GM18861 (cell line): ENCODE measurements around the gene CPZ.
"Not testable (repeated sequence)": the region's sequence is repeated elsewhere in the genome, so short reads cannot be mapped to it uniquely, and the experiment has no call there.

Source experiments
- ATAC-seq: cut with Tn5 transposase; IDR thresholded peaks from one replicate; pipeline ENCODE4 v1.9.1; 2021; ENCODE audit not compliant: unreplicated experiment

CPZ gene

DNA sequence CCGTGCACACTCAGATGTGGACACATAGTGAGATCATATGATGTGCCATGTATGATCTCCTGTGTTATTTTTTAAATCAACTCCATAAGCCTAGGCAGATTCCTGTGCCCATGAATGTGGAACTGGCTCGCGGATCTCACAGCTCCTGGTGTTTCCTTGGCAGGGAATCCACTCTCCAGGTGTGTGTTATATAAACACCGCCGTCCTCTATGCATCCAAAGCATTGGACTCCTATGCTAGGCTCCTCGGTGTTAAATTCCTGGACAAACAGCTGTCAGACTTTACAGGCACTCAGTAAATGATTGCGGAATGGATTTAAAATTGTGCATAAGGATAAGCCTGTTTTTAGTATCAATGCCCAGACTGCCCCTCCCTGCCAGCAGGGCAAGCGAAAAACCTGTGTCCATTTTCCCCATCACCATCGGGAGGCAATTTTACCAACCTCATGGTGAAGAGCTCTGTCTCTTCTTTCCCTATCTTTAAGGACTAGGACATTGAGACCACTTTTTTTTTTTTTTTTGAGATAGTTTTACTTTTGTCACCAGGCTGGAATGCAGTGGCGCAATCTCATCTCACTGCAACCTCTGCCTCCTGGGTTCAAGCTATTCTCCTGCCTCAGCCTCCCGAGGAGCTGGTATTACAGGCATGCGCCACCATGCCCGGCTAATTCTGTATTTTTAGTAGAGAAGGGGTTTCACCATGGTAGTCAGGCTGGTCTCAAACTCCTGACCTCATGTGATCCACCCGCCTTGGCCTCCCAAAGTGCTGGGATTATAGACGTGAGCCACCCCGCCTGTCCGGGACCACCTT, 36.0 kb upstream of the CPZ start:
- ATAC-seq, result no peak

DNA sequence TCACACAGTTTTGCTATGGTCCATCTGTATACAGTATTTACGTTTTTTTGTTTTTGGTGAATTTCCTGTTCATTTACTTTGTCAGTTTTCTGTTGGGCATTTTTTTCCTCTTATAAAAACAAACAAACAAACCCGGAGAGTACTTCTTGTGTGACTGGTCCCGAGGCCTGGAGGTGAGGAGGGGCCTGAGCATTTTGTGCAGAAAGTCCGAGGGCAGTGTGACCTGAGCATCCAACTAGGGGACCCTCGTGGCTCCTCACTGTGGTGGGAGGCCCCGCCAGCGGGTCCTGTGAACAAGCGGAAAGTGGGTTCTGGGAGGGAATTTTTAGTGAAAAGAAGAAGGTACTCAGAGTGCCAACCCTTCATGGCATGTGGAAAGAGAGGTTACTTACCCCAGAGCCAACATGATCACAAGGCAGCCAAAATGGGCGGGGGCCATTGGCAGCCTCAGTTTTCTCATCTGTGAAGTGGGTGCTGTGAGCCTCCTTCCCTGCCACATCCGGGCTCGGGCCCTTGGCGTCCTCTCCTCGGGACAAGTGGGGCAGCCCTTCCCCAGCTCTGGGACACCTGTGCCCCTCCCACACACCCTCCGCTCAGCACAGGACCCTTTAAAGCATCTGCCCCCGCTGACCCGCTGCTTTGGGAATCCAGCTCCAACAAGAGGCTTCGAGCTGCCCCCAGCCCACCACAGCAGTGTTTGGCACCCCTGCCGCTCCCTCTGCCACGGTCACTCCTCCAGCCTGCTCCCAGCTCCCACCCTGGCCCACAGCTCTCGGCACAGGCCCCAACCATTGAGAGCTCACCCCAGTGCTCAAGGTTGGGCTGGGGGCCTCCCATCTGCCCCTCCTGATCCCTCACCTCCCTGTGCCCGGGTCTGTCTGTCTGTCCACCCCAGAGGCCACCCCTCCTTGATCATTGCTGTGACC, 35.2 kb upstream of the CPZ start:
- ATAC-seq, result no peak

GRCh38 chr4:8558080-8558960, 34.2 kb upstream of the CPZ start:
- ATAC-seq, result no peak

GRCh38 chr4:8559011-8559410, 33.6 kb upstream of the CPZ start:
- ATAC-seq, result no peak

DNA sequence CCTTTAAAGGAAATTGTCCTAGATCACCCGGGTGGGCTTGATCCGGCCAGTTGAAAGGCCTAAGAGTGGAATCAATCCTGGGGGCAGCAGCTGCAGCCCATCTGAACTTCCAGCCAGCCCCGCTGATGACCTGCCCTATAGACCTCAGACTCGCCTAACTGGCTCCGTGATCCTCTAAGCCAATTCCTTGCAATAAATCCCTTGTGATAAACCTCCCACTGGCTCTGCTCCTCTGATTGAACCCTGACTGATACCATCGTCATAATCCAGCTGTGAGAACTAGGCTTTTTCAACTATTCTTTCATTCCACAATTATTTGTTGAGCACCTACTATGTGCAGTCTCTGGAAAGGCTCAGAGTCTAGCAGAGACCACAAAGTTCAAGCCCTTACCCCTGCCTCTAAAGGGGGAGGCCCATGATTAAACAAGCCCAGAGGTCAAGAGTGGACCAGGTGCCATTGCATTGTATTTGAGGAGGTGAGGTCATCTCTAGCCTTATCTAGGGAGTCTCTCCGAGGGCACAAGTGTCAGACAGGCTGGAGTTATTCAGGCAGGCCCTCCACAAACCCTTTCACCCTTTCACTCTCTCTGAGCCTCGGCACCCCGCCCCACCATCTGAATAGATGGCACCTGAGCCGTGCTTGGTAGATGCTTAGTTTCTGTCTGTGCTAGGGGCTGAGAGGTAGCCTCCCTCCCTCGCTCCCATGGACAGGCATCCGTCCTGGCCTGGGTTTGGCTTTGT, 32.9 kb upstream of the CPZ start:
- ATAC-seq, result no peak

GRCh38 chr4:8560265-8561047, 32.1 kb upstream of the CPZ start:
- ATAC-seq, result no peak

GRCh38 chr4:8564595-8564994, 28.0 kb upstream of the CPZ start:
- ATAC-seq, result no peak

DNA sequence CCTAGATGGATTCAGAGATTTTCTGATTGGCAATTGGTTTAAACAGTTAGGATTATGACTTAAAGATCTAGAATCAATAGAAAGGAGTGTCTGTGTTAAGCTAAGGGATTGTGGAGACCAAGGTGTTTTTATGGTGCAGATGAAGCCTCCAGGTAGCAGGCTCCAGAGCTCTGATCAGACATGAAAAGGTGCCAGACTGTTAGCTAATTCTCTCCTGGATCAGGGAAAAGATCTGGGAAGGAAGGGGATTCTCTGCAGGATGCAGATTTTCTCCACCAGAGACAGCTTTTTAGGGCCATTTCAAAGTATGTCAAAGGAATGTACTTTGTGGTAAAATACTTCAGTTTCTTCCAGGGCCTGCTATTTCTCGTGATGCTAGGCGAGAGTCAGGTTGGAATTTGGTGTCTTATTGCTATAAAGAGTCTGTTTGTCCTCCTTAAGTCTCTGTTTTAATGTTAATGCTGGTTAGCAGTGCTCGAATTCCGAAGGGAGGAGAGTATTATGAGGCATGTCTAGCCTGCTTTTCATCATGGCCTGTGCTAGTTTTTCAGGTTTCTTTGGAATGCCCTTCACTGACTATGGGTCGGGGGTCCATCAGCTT, 24.4 kb upstream of the CPZ start:
- no peak for ATAC-seq

DNA sequence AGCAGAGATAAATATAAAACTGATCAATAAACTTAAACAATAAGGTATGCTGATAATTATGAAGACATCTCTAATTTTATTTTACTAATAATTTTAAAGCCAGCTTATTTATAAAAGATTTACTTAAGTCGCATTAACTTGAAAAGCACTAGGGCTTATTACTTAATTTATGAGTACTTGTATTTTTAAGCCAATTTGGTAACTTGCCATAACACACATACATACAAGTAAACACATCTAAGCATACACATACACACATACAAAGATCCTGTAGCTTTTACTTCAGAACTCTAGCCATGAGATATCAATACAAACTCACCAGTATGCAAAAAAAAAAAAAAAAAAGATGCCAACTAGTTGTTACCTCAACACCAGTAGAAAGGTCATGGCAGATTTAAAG, 22.4 kb upstream of the CPZ start:
- ATAC-seq, result no peak

DNA sequence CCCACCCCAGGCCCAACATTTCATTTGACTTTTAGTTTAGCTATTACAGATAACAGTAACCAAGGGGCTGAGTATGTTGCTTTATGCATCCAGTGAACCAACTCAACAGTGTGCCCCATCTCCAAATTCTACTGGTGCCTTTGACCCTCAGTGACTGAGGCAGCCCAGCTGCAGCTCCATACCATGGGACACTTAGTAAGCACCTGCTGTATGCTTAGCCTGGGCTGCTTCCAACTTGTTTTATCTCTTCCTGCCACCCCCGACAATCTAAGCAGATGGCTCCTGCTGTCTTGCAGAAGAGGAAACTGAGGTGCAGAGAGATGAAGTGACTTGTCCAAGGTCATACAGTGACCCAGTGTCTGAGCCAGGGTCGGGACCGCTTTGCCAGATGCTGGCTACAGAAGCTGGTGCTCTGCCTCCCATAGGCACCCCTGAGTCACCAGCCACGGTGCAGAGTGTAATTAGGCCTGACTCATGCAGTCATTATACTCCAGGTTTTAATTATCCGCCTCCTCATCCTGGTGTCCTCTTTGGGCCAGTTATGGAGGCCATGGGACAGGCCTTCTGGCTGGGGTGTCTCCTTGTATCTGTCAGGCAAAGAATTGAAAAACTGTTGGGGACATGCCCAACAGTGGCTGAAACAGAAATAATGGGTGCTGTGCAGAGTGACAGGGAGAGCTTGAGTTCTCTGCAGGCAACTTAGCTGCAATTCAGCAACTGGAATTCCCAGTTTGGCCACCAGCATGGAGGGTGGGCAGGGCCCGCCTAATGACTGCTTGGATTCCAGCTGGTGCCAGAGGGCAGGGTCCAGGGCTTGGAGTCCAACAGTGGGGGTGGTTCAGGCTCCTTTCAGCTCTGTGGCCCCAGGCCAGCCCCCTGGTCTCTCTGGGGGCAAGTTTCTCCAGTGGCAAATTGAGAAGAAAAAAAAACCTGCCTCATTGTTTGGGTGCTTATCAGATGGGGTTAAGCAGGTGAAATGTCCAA, 20.6 kb upstream of the CPZ start:
- no peak for ATAC-seq

- no peak for ATAC-seq
Measured at GRCh38 chr4:8573266-8573665, 19.3 kb upstream of the CPZ start.

- no peak for ATAC-seq
Measured at GRCh38 chr4:8574796-8575370, 17.7 kb upstream of the CPZ start.

DNA sequence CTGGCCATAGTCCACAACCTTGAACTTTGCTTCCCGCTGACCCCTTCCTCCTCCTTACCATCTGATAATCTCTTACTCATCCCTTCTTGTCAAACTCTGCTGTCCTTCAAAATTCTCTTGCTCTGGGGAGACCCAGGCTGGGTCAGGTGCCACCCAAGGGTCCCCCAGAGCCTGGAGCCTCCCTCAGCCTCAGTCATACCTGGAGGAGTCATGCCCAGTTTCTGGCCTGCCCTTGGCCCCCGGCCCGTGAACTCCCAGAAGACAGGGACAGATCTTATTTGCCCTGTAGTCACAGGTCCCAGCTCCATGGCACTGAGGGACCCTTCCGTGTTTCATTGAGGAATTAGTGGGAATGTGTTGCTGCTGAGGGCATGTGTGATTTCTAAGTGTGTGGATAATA, 17.1 kb upstream of the CPZ start:
- ATAC-seq, result no peak

DNA sequence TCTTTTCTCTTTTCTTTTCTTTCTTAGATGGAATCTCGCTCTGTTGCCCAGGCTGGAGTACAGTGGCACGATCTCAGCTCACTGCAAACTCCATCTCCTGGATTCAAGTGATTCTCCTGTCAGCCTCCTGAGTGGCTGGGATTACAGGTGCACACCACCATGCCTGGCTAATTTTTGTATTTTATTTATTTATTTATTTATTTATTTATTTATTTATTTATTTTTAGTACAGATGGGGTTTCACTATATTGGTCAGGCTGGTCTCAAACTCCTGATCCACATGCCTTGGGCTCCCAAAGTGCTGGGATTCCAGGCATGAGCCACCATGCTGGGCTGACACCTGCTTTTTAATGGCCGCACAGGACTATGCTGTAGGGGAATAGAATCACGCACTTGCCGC, 16.0 kb upstream of the CPZ start:
- ATAC-seq, result not testable (repeated sequence)

DNA sequence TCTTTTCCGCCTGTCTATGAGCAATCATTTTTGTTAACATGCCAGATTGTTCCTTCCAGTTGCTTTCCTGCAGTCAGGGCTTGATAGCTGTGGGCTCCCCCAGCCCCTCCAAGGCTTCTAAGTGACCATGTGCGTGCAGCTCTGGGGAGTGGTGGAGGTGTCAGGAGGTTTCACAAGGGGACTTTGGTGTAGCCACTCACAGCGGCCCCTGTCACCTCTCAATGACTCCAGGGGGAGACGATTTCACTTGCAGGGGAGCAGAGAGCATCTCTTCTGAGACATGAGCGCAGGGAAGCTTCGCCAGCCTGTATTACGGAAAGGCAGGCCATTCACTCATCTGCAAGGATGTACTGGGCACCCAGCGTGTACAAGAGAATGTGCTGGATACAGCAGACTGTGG, 15.5 kb upstream of the CPZ start:
- ATAC-seq, result no peak

DNA sequence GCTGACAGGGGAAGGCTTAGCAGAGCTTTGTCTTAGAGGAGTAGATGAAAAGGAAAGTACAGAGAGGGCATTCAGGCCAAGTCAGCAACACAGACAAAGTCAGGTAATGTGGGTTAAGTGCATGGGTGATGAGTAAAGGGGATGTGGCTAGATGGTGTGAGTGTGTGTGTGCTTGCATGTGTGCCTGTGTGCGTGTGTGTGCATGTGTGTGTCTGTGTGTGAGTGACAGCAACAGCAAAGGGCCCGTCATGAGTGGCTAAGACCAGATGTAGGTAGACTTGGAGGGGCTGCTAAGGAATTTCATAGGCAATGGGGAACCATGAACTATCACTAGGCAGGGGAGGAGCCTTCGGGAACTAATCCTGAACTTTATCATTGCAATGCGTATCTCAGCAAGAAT, 14.6 kb upstream of the CPZ start:
- no peak for ATAC-seq

GRCh38 chr4:8578717-8579116, 13.8 kb upstream of the CPZ start:
- no peak for ATAC-seq
